Stimulated activated CD8-positive, alpha-beta memory T cell treated with anti-CD3 and anti-CD28 coated beads, Interleukin-15, amount 100 ng/mL, for 4 hours (primary cell): ENCODE data around the gene HIVEP3.

Experiments
- DNase-seq, 2 donors: peaks; one replicate each; pipeline ENCODE4 v3.0.0-alpha.2; 2020; ENCODE audit warnings: low read depth in 2 of 2

The HIVEP3 gene

GRCh38 chr1:41485605-41486004, 433.1 kb downstream of the HIVEP3 start:
- no peak for DNase-seq

- DNase-seq, result no peak
Measured at GRCh38 chr1:41484402-41485241, 434.1 kb downstream of the HIVEP3 start, which contains the start of gene EDN2. TSS of gene EDN2 (minus strand) at chr1:41484683. CDS start at chr1:41484601, 82 bp downstream.

GRCh38 chr1:41483960-41484401, 434.7 kb downstream of the HIVEP3 start:
- no peak for DNase-seq

GRCh38 chr1:41483001-41483850, 435.5 kb downstream of the HIVEP3 start:
- no peak for DNase-seq

- no peak for DNase-seq
Measured at GRCh38 chr1:41482001-41482765, 436.5 kb downstream of the HIVEP3 start.

GRCh38 chr1:41481109-41481775, 437.5 kb downstream of the HIVEP3 start:
- DNase-seq, result no peak

GRCh38 chr1:41480204-41481108, 438.3 kb downstream of the HIVEP3 start:
- no peak for DNase-seq

GRCh38 chr1:41479808-41480160, 438.9 kb downstream of the HIVEP3 start:
- no peak for DNase-seq

GRCh38 chr1:41479000-41479807, 439.5 kb downstream of the HIVEP3 start:
- no peak for DNase-seq

- no peak for DNase-seq
Measured at GRCh38 chr1:41478118-41478748, 440.5 kb downstream of the HIVEP3 start.

GRCh38 chr1:41476807-41477361, 441.8 kb downstream of the HIVEP3 start:
- no peak for DNase-seq

- no peak for DNase-seq
Measured at GRCh38 chr1:41475859-41476567, 442.7 kb downstream of the HIVEP3 start.

- DNase-seq, result no peak
Measured at GRCh38 chr1:41475346-41475745, 443.4 kb downstream of the HIVEP3 start.

- DNase-seq, result no peak
Measured at GRCh38 chr1:41474490-41475271, 444.0 kb downstream of the HIVEP3 start.

- no peak for DNase-seq
Measured at GRCh38 chr1:41473738-41474362, 444.9 kb downstream of the HIVEP3 start.

GRCh38 chr1:41471658-41472057, 447.1 kb downstream of the HIVEP3 start:
- DNase-seq, result no peak

- DNase-seq, result no peak
Measured at GRCh38 chr1:41469706-41470105, 449.0 kb downstream of the HIVEP3 start.
